ENCODE measurements around the gene ANKRD65. TPM values are rescaled to one million over a fixed set of nuclear protein-coding genes. Genes with fewer than 3 reads are reported as not detected.

The ANKRD65 gene
- total RNA-seq, 1 experiment from 2014 or later = not detected

DNA sequence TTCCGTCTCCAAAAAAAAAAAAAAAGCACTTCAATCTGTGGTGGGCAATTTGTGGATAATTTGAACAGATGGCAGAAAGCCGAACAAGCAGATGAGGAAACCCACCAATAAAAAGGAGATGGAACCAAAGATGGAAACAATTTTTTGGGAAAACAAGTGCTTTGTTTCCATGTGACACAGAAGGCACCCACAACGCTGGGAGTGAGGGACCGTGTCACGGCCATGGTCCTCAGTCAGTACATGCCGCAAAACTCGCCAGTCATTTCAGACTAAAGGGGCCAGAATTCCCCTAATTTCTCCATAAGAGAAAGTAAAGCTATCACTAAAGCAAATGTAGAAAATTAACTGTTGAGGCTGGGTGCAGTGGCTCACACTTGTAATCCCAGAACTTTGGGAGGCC, 27.0 kb downstream of the ANKRD65 start:
- CTCF ChIA-PET = no interaction called here
- H3K36me3 Mint-ChIP-seq (ENCODE audit: insufficient read depth, unreplicated experiment) = peaks cover 72% of the 10 kb centered on the region
- no peaks in the 10 kb centered on the region for H3K9me3 Mint-ChIP-seq (ENCODE audit: low read depth, unreplicated experiment)
- TF ChIP-seq, protein P1, sequence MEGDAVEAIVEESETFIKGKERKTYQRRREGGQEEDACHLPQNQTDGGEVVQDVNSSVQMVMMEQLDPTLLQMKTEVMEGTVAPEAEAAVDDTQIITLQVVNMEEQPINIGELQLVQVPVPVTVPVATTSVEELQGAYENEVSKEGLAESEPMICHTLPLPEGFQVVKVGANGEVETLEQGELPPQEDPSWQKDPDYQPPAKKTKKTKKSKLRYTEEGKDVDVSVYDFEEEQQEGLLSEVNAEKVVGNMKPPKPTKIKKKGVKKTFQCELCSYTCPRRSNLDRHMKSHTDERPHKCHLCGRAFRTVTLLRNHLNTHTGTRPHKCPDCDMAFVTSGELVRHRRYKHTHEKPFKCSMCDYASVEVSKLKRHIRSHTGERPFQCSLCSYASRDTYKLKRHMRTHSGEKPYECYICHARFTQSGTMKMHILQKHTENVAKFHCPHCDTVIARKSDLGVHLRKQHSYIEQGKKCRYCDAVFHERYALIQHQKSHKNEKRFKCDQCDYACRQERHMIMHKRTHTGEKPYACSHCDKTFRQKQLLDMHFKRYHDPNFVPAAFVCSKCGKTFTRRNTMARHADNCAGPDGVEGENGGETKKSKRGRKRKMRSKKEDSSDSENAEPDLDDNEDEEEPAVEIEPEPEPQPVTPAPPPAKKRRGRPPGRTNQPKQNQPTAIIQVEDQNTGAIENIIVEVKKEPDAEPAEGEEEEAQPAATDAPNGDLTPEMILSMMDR (IDR thresholded peaks at IDR 0.05; ENCODE audit: unreplicated experiment) = no peak
- no peak overlapping the region for H3K4me3 Mint-ChIP-seq (ENCODE audit: low read depth, unreplicated experiment)
- no peaks in the 10 kb centered on the region for H3K4me1 Mint-ChIP-seq (ENCODE audit: low read depth, unreplicated experiment)
- H3K27ac Mint-ChIP-seq (ENCODE audit: unreplicated experiment) = no peak overlapping the region
- H3K27me3 Mint-ChIP-seq (ENCODE audit: unreplicated experiment) = no peaks in the 10 kb centered on the region
- no peak for DNase-seq
- no TSS peak for BruUV-seq (replicated peaks)
- intact Hi-C loops (cut with micrococcal nuclease; ENCODE audit: unreplicated experiment) = no loop called here

GRCh38 chr1:1393428-1393827, 27.6 kb downstream of the ANKRD65 start:
- TF ChIP-seq, protein P1 (IDR thresholded peaks at IDR 0.05; ENCODE audit: unreplicated experiment) = no peak
- H3K4me1 Mint-ChIP-seq (ENCODE audit: low read depth, unreplicated experiment) = no peaks in the 10 kb centered on the region
- BruUV-seq (replicated peaks) = no TSS peak
- intact Hi-C loops (cut with micrococcal nuclease; ENCODE audit: unreplicated experiment) = no loop called here
- no peak overlapping the region for H3K4me3 Mint-ChIP-seq (ENCODE audit: low read depth, unreplicated experiment)
- H3K27ac Mint-ChIP-seq (ENCODE audit: unreplicated experiment) = no peak overlapping the region
- CTCF ChIA-PET = no interaction called here
- H3K9me3 Mint-ChIP-seq (ENCODE audit: low read depth, unreplicated experiment) = no peaks in the 10 kb centered on the region
- no peak for DNase-seq
- H3K27me3 Mint-ChIP-seq (ENCODE audit: unreplicated experiment) = no peaks in the 10 kb centered on the region
- peaks cover 75% of the 10 kb centered on the region for H3K36me3 Mint-ChIP-seq (ENCODE audit: insufficient read depth, unreplicated experiment)

DNA sequence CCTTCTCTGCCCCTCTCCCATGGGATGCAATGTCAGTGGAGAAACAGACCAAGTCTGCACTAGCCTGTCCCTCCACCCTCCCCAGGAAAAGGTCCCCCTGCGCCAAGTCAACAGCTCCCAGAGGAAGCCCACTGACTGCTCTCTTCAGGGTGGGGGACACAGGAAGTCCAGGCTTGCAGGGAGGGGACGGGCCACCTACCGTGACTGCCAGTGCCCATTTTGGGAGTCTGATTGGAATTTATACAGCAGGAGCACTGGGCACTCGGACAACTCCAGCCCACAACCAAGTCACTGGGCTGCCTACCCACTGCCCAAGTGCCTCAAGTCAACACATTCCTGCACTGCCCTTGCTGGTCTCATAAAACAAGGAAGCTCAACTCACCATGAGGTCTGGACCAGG, 28.1 kb downstream of the ANKRD65 start:
- Mint-ChIP-seq H3K4me3 (ENCODE audit: low read depth, unreplicated experiment) (no peak overlapping the region), H3K27me3 (ENCODE audit: unreplicated experiment) (no peaks in the 10 kb centered on the region), H3K36me3 (ENCODE audit: insufficient read depth, unreplicated experiment) (peaks cover 74% of the 10 kb centered on the region), H3K4me1 (ENCODE audit: low read depth, unreplicated experiment) (no peaks in the 10 kb centered on the region), H3K27ac (ENCODE audit: unreplicated experiment) (no peak overlapping the region), H3K9me3 (ENCODE audit: low read depth, unreplicated experiment) (no peaks in the 10 kb centered on the region)
- no TSS peak for BruUV-seq (replicated peaks)
- no peak for DNase-seq
- TF ChIP-seq, protein P1 (IDR thresholded peaks at IDR 0.05; ENCODE audit: unreplicated experiment) = no peak
- intact Hi-C loops (cut with micrococcal nuclease; ENCODE audit: unreplicated experiment) = no loop called here
- CTCF ChIA-PET = no interaction called here

DNA sequence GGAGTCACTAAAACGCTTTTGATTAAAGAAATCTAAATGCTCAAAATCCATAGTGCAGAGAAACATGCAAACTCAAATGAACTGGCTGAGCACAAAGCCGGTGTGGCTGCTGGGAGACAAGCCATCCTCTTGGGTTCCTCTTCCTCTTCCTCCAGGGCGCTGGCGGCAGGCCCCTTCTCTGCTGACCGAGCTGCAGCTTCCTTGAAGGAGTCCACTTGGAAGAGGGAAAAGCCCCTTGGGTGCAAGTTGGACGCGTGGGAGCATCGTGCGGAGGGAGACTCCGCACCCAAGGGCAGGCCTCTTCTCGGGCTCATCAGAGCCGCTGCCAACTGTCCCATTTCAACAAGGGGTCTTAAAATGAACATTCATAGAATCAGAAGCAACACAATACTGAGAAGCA, 29.9 kb downstream of the ANKRD65 start:
- no peak for DNase-seq
- H3K27ac Mint-ChIP-seq (ENCODE audit: unreplicated experiment) = no peak overlapping the region
- no peak overlapping the region for H3K4me3 Mint-ChIP-seq (ENCODE audit: low read depth, unreplicated experiment)
- no peaks in the 10 kb centered on the region for H3K4me1 Mint-ChIP-seq (ENCODE audit: low read depth, unreplicated experiment)
- intact Hi-C loops (cut with micrococcal nuclease; ENCODE audit: unreplicated experiment) = no loop called here
- CTCF ChIA-PET = no interaction called here
- H3K36me3 Mint-ChIP-seq (ENCODE audit: insufficient read depth, unreplicated experiment) = peaks cover 74% of the 10 kb centered on the region
- TF ChIP-seq, protein P1 (IDR thresholded peaks at IDR 0.05; ENCODE audit: unreplicated experiment) = no peak
- BruUV-seq (replicated peaks) = TSS peak; percentile 2
- H3K9me3 Mint-ChIP-seq (ENCODE audit: low read depth, unreplicated experiment) = no peaks in the 10 kb centered on the region
- no peaks in the 10 kb centered on the region for H3K27me3 Mint-ChIP-seq (ENCODE audit: unreplicated experiment)

- H3K4me3 Mint-ChIP-seq (ENCODE audit: low read depth, unreplicated experiment) = no peak overlapping the region
- H3K36me3 Mint-ChIP-seq (ENCODE audit: insufficient read depth, unreplicated experiment) = peaks cover 76% of the 10 kb centered on the region
- no peaks in the 10 kb centered on the region for H3K4me1 Mint-ChIP-seq (ENCODE audit: low read depth, unreplicated experiment)
- CTCF ChIA-PET = no interaction called here
- H3K27me3 Mint-ChIP-seq (ENCODE audit: unreplicated experiment) = no peaks in the 10 kb centered on the region
- H3K9me3 Mint-ChIP-seq (ENCODE audit: low read depth, unreplicated experiment) = no peaks in the 10 kb centered on the region
- no TSS peak for BruUV-seq (replicated peaks)
- H3K27ac Mint-ChIP-seq (ENCODE audit: unreplicated experiment) = no peak overlapping the region
- no peak for DNase-seq
- intact Hi-C loops (cut with micrococcal nuclease; ENCODE audit: unreplicated experiment) = no loop called here
- TF ChIP-seq, protein P1 (IDR thresholded peaks at IDR 0.05; ENCODE audit: unreplicated experiment) = no peak
Measured at GRCh38 chr1:1390675-1391074, 30.4 kb downstream of the ANKRD65 start.
